GM12878 (cell line): ENCODE measurements around the gene LYSMD2. TPM values are rescaled to one million over a fixed set of nuclear protein-coding genes. Genes with fewer than 3 reads are reported as not detected.

Experiments used
- ATAC-seq: fragments of 200-7000 bp; cut with Tn5 transposase; 3 replicates; pipeline ENCODE4 v1.9.1; 2020; ENCODE audit warnings: mild to moderate bottlenecking, moderate library complexity
- BruUV-seq: library from RNA; stranded (reverse); fragments of 400-500 nt; replicated peaks from 2 replicates; lab custom pipeline; 2021; lab: Mats Ljungman, UMichigan
- CTCF ChIA-PET: fragments of 300-600 bp; sonication (Branson Sonifier 250); formaldehyde crosslinking; extraction: SDS; loops from one replicate; lab custom pipeline; 2021; ENCODE audit warnings: inconsistent platforms; lab: Yijun Ruan, JAX
- POLR2A ChIA-PET: fragments of 350-600 bp; formaldehyde crosslinking; extraction: SDS; loops from one replicate; lab custom pipeline; 2021; ENCODE audit warnings: inconsistent platforms; lab: Charles Lee
- RAD21 ChIA-PET: fragments of 300-600 bp; sonication (Branson Sonifier 250); formaldehyde crosslinking; loops from one replicate; lab custom pipeline; 2023; ENCODE audit warnings: antibody characterized with exemption; ENCODE audit not compliant: unreplicated experiment; lab: Charles Lee
- SMC1A ChIA-PET: fragments of 300-600 bp; sonication (Branson Sonifier 250); formaldehyde crosslinking; loops from one replicate; lab custom pipeline; 2023; ENCODE audit not compliant: unreplicated experiment, uncharacterized antibody; lab: Charles Lee
- DNase-seq: peaks from one replicate; pipeline ENCODE4 v3.0.0-alpha.2; 2011; ENCODE audit warnings: low read depth, low spot score
- FAIRE-seq: peaks from 3 replicates; lab custom pipeline; 2011; peaks lifted over from hg19 to GRCh38; lab: Jason Lieb, UNC
- H2AFZ ChIP-seq: 2 replicates; pipeline ENCODE4 v1.6.0; 2011; ENCODE audit warnings: low read depth, low read length, control low read depth; ENCODE audit not compliant: control insufficient read depth
- H3K27ac ChIP-seq: 2 replicates; pipeline ENCODE4 v1.5.1; 2011; ENCODE audit warnings: control low read depth; ENCODE audit not compliant: control insufficient read depth, insufficient read depth
- H3K27me3 ChIP-seq, 2 experiments: replicated peaks in 1 of 2; 2 replicates each; pipeline versions ENCODE4 v1.6.0 to v1.6.1; 2011; ENCODE audit warnings: low read length in 1 of 2; ENCODE audit not compliant: control insufficient read depth in 2 of 2, insufficient read depth in 2 of 2
- H3K36me3 ChIP-seq, 2 experiments: 2 replicates each; pipeline ENCODE4 v1.5.1; 2011; ENCODE audit warnings: low read length in 1 of 2; ENCODE audit not compliant: control insufficient read depth in 2 of 2, insufficient read depth in 2 of 2
- H3K4me1 ChIP-seq: 2 replicates; pipeline ENCODE4 v1.6.1; 2011; ENCODE audit warnings: mild to moderate bottlenecking, low read length, moderate library complexity, mixed read lengths; ENCODE audit not compliant: control insufficient read depth, insufficient read depth
- H3K4me2 ChIP-seq: 2 replicates; pipeline ENCODE4 v1.6.0; 2011; ENCODE audit warnings: control low read depth; ENCODE audit not compliant: control insufficient read depth, insufficient read depth
- H3K4me3 ChIP-seq: fragments of 200-600 bp; sonication (generic); 2 replicates; pipeline ENCODE4 v1.5.1; 2016
- H3K79me2 ChIP-seq: 2 replicates; pipeline ENCODE4 v1.6.0; 2011; ENCODE audit warnings: low read length; ENCODE audit not compliant: control insufficient read depth, insufficient read depth
- H3K9ac ChIP-seq: 2 replicates; pipeline ENCODE4 v1.8.0; 2011; ENCODE audit warnings: low read length, control low read depth, mixed read lengths; ENCODE audit not compliant: control insufficient read depth, insufficient read depth
- H3K9me3 ChIP-seq: replicated peaks from 3 replicates; pipeline ENCODE4 v1.5.1; 2011; ENCODE audit warnings: mild to moderate bottlenecking, low read length; ENCODE audit not compliant: control insufficient read depth, insufficient read depth
- H4K20me1 ChIP-seq: 2 replicates; pipeline ENCODE4 v1.6.0; 2011; ENCODE audit not compliant: control insufficient read depth, insufficient read depth
- ASH2L ChIP-seq: fragments of 300-600, 200-600 bp; sonication (generic); IDR thresholded peaks from 2 replicates; pipeline ENCODE4 v1.6.1; 2017; ENCODE audit warnings: low read depth, mild to moderate bottlenecking, borderline replicate concordance
- BCL3 ChIP-seq: IDR thresholded peaks from 2 replicates; pipeline ENCODE4 v1.6.1; 2011; ENCODE audit warnings: borderline replicate concordance, low read depth, mild to moderate bottlenecking, moderate library complexity, low read length; ENCODE audit not compliant: insufficient read depth, poor library complexity, severe bottlenecking
- IKZF1 ChIP-seq: fragments of 450-650 bp; conservative IDR thresholded peaks from 2 replicates; pipeline ENCODE4 v1.6.1; 2017; ENCODE audit warnings: antibody characterized with exemption, mild to moderate bottlenecking
- MYB ChIP-seq: fragments of 150-350 bp; IDR thresholded peaks from 2 replicates; pipeline ENCODE4 v1.6.1; 2014; ENCODE audit warnings: mild to moderate bottlenecking, low read depth, low read length, borderline replicate concordance
- RAD51 ChIP-seq: fragments of 450-650 bp; IDR thresholded peaks from 2 replicates; pipeline ENCODE4 v1.6.1; 2016; ENCODE audit warnings: moderate library complexity, mild to moderate bottlenecking, inconsistent platforms
- SREBF2 ChIP-seq: IDR thresholded peaks from 2 replicates; pipeline ENCODE4 v1.6.1; 2012; ENCODE audit warnings: mild to moderate bottlenecking, low read length
- SRF ChIP-seq, 2 experiments: IDR thresholded peaks; 2 replicates each; pipeline ENCODE4 v1.6.1; 2011; ENCODE audit warnings: low read depth in 2 of 2, low read length in 2 of 2, mild to moderate bottlenecking in 1 of 2, moderate library complexity in 1 of 2
- STAT1 ChIP-seq: fragments of 450-650 bp; conservative IDR thresholded peaks from 2 replicates; pipeline ENCODE4 v1.6.1; 2014; ENCODE audit warnings: antibody characterized with exemption, mild to moderate bottlenecking
- USF1 ChIP-seq: IDR thresholded peaks from 2 replicates; pipeline ENCODE4 v1.6.1; 2011; ENCODE audit warnings: borderline replicate concordance, low read depth, mild to moderate bottlenecking, moderate library complexity, mixed read lengths, low read length; ENCODE audit not compliant: insufficient read depth; ENCODE audit errors: extremely low read length
- ZBTB11 ChIP-seq: fragments of 450-650 bp; formaldehyde crosslinking; IDR thresholded peaks from 2 replicates; pipeline ENCODE4 v1.5.0; 2022; ENCODE audit warnings: mild to moderate bottlenecking, missing genetic modification characterization
- WGBS: methylation state at CpG from one replicate; pipeline ENCODE4 v1.1.6; 2016; ENCODE audit warnings: low lambda C conversion rate; ENCODE audit not compliant: insufficient replicate concordance, insufficient coverage; ENCODE audit errors: missing lambda C conversion rate; 5-methylcytosine and 5-hydroxymethylcytosine counted together
- in situ Hi-C: fragments of 300-500 bp; cut with MboI; formaldehyde crosslinking; loops from 9 replicates; pipeline ENCODE4 v1.14.3; 2018; ENCODE audit warnings: mixed read lengths
- intact Hi-C: fragments of 100-400 bp; cut with micrococcal nuclease; formaldehyde crosslinking; loops from one replicate; pipeline ENCODE4 v1.14.2; 2022; ENCODE audit not compliant: unreplicated experiment
- polyA plus RNA-seq, 11 experiments: library from polyadenylated mRNA; depleted of rRNA in 4 of 11; unstranded in 6 of 11; stranded (reverse) in 5 of 11; fragments of >200 nt; fragmentation: Nextera tagmentation in 4 of 11; fragmentation: Illumina TruSeq in 1 of 11; extraction: Ambion mirVana in 4 of 11; extraction: Trizol in 1 of 11; gene quantifications; 1 replicate in 1 of 11; 2 replicates in 10 of 11; pipeline versions ENCODE4 v1.2.1 to v1.2.3, GENCODE V29; 2011 to 2016; ENCODE audit warnings: inconsistent platforms in 2 of 11, missing spikeins in 2 of 11, low read depth in 1 of 11
- total RNA-seq, 4 experiments: library from RNA; depleted of rRNA in 3 of 4; stranded (reverse); fragments of >200 nt in 3 of 4; fragmentation: Illumina TruSeq in 1 of 4; extraction: Trizol in 1 of 4; gene quantifications; 2 replicates each; pipeline versions ENCODE4 v1.2.1 to v1.2.3, GENCODE V29; 2013 to 2021

The LYSMD2 gene
- total and polyA plus RNA-seq, 10 of the 15 experiments (the other 5 are each of a cell fraction or from before 2014, with no cell fraction given): 30.5 to 61.3 (median 45.4) TPM

- no peak for TF ChIP-seq BCL3
- no peak for TF ChIP-seq SREBF2
- TF ChIP-seq, all 136 proteins: peak for 0
- CTCF ChIA-PET: interaction anchor here (2.5 kb wide), 1 partner anchor 73 kb away, joined by 15 read pairs; no protein-coding TSS in a partner anchor
- DNase-seq: no peak
- no peaks in the 10 kb centered on the region for H4K20me1 ChIP-seq
- H3K79me2 ChIP-seq: no peaks in the 10 kb centered on the region
- no peaks in the 10 kb centered on the region; the same call in 2 of the 3 replicates for H3K9me3 ChIP-seq
- H3K36me3 ChIP-seq: no peaks in the 10 kb centered on the region
- ATAC-seq: no peak
- RAD21 ChIA-PET: no interaction called here
- no peak overlapping the region for H3K4me3 ChIP-seq
- H3K9ac ChIP-seq: no peak overlapping the region
- no TSS peak for BruUV-seq
- no peak overlapping the region for H3K4me2 ChIP-seq
- FAIRE-seq: no peak
- intact Hi-C loops (no loop called here), in situ Hi-C loops (no loop called here)
- H3K27ac ChIP-seq: no peak overlapping the region
- 78% methylated on average over 1 of the region's 1 CpG for WGBS
- H2AFZ ChIP-seq: no peak overlapping the region
- POLR2A ChIA-PET: no interaction called here
- SMC1A ChIA-PET: interaction anchor here (1.4 kb wide), 1 partner anchor 74 kb away, joined by 5 read pairs; no protein-coding TSS in a partner anchor
- H3K27me3 ChIP-seq: no peaks in the 10 kb centered on the region
- H3K4me1 ChIP-seq: no peaks in the 10 kb centered on the region
Measured at GRCh38 chr15:51702710-51703109, 34.7 kb downstream of the LYSMD2 start.

GRCh38 chr15:51699373-51699772 is 38.1 kb downstream of the LYSMD2 start:
- no peak overlapping the region for H2AFZ ChIP-seq
- no TSS peak for BruUV-seq
- ATAC-seq (no peak), FAIRE-seq (no peak), DNase-seq (no peak)
- H4K20me1 ChIP-seq: no peaks in the 10 kb centered on the region
- intact Hi-C loops (no loop called here), in situ Hi-C loops (no loop called here)
- no peak overlapping the region for H3K4me2 ChIP-seq
- no peaks in the 10 kb centered on the region for H3K79me2 ChIP-seq
- ChIA-PET RAD21 (no interaction called here), POLR2A (no interaction called here), CTCF (interaction anchor here (0.7 to 0.9 kb wide), 2 partner anchors 49 to 56 kb away, joined by 3 to 4 read pairs; no protein-coding TSS in a partner anchor), SMC1A (interaction anchor here (1.1 kb wide), 1 partner anchor 15 kb away, joined by 4 read pairs; no protein-coding TSS in a partner anchor)
- H3K9ac ChIP-seq: no peak overlapping the region
- H3K4me1 ChIP-seq: no peaks in the 10 kb centered on the region
- H3K36me3 ChIP-seq: no peaks in the 10 kb centered on the region
- H3K9me3 ChIP-seq: no peaks in the 10 kb centered on the region; the same call in 2 of the 3 replicates
- 83% methylated on average over 1 of the region's 1 CpG for WGBS
- H3K4me3 ChIP-seq: no peak overlapping the region
- no peaks in the 10 kb centered on the region for H3K27me3 ChIP-seq
- no peak overlapping the region for H3K27ac ChIP-seq
- TF ChIP-seq ZBTB11 (CRISPR knock-in tag) (no peak), IKZF1 (no peak), SRF (IDR thresholded peaks at IDR 0.05; ENCODE audit: low read depth in 2 of 2, low read length in 2 of 2) (no peak), ASH2L (no peak), RAD51 (no peak), STAT1 (no peak), MYB (no peak), USF1 (no peak)
